NCI-H187 (cell line): ENCODE data around the gene SH3BP5L.

Source experiments
- DNase-seq, 2 experiments: peaks; one replicate each; lab custom pipeline; 2025; lab: John Stamatoyannopoulos, UW

Gene SH3BP5L

GRCh38 chr1:248828845-248829244 is 3.1 kb upstream of the SH3BP5L start:
- no peak for DNase-seq

GRCh38 chr1:248825573-248825908 is 174 bp downstream of the SH3BP5L start:
- no peak for DNase-seq

- no peak for DNase-seq
Observed at GRCh38 chr1:248825136-248825535, 579 bp downstream of the SH3BP5L start.

- DNase-seq = no peak
Observed at GRCh38 chr1:248824701-248825100, 1.0 kb downstream of the SH3BP5L start.

GRCh38 chr1:248824301-248824700 is 1.4 kb downstream of the SH3BP5L start:
- DNase-seq = no peak

GRCh38 chr1:248823517-248824001 is 2.2 kb downstream of the SH3BP5L start:
- DNase-seq = no peak

- DNase-seq = no peak
Observed at GRCh38 chr1:248822148-248823032, 3.3 kb downstream of the SH3BP5L start.

DNA sequence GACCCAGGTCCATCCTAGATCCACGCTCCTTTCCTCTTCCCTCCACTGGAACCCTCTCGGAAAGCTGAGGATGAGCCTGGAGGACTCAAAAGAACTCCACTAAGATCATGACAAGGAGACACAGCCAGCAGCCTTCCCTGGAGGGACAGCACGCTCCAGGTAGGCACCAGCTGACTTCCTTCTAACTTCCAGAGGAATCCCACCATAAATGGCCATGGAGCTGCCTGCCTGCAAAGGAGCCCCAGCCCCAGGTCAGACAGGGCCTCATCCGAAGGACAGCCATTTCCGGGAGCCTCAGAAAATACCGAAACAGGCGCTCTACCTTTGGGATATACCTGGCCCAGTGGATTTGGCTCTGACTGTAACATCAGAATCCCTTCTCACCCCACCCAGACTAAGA is 4.1 kb downstream of the SH3BP5L start:
- no peak for DNase-seq

DNA sequence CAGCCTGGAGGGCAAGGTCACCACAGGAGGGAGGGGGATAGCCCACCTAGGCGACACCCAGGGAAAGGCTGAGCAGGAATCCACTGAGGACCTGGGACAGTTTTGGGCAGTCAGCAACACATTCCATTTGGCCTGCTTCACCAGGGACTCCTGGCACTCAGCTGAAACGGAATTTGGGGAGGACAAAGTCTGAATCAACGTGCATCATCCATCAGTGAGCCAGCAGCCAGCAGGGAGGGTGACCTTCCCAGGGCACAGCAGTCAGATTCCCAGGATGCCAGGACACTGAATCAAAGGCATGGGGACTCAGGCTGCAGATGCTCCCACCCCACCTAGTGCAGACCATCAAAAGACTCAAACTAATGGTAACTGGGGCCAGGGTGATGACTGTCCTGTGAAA is 4.6 kb downstream of the SH3BP5L start:
- no peak for DNase-seq

GRCh38 chr1:248820041-248820585 is 5.6 kb downstream of the SH3BP5L start:
- DNase-seq = no peak

GRCh38 chr1:248818505-248819374 is 7.0 kb downstream of the SH3BP5L start:
- DNase-seq = no peak

DNA sequence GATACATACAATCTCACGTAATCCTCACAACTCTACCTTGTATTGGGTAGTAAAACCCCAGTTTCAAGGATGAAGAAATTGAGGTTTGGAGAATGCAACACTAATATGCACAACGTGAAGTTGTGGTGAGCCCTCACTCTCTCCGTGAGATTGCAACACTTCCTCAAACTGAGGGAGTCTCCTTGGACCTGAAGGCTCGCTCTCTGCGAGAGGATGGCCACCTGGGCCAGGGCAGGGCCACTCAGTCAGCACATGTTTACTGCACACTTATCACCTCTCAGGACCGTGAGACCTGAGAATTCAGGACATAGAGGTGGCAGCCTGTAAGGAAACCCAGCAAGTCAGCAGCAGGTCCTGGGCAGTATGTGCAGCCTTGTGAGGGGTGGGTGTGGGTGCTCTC is 8.7 kb downstream of the SH3BP5L start:
- no peak for DNase-seq

DNA sequence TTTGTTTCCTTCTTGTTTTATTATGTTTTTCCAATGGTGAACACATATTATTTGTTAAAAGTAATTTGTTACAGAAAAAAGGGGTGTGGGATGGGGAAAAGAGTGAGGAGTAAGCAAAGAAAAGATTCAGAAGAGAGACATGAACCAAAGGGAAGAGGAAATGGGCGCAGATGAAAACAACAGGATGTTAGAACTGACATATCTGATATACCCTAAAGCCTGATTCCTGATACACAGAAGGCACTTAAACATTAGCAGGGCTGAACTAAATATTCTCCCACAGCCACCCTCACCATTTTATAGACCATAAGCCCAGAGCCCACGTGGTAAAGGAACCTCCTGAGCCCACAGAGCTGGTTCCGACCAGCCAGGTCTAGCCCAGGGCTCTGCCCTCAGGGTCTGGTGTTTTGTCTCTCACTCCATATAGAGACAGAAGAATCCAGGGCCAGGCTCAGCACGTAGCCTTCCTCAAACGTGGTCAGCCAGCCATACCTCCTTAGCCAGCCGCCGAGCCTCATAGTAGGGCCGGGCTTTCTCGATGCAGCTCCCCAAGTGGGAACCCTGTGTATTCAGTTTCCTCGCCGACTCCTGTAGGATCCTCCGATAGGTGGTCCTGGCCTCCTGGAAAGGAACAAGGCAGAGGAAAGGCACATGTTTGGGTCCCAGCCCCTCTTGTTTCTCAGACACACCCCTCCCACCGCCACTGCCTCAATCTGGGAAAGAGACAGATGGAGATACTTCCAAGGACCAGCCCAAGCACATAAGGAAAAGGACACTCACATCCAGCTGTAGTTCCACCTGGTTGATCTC is 9.5 kb downstream of the SH3BP5L start:
- DNase-seq = no peak

GRCh38 chr1:248815407-248816034 is 10.2 kb downstream of the SH3BP5L start:
- DNase-seq = no peak

- no peak for DNase-seq
Observed at GRCh38 chr1:248814351-248814750, 11.4 kb downstream of the SH3BP5L start.

DNA sequence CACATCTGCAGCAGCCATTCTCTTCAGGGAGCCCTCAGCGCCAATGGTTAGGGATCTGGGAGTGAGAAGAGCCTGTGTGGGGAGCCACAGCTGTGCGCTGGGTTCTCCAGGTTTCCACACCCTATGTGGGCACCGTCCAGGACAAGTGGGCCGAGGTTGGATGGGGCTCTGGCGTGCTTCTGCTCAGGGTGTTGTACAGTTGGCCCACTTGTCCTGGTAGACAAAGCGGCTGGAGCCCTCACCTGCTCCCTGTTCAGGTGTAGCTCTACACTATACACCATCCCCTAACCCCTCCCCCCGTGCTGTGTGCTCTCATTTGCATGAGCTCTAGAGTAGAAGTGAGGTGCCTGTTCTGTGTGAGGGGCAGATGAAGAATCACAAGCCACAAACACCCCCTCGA is 12.2 kb downstream of the SH3BP5L start:
- DNase-seq = no peak

DNA sequence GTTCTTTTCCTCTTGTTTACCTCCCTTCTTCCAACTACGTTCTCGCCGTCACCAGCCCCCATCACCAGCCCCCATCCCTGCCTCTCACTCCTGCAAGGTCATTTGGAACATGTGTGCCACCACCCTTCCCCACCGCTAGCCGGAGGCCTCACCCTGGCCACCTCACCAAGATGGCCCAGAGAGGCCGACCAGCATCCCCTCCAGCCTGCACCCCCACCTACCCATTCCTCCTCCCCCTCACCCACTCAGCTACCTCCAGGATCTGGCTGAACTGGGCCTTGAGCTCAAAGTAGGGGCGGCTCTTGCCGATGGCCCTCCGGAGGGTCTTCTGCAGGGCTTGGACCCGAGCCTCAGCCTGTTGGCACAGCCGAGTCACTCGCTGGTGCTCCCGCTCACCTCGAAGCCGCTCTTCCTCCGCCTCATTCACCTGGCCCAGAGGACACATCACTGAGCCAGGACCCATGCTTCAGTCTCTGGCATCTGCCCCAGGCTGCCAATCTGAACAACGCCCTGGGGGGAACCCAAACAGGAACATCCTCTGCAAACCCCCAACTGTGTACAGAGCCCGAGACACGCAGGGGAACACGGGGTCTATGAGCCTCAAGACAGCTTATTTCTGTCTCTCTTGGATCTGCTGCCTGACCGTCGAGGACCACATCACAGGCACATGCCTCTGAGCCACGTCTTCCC is 12.8 kb downstream of the SH3BP5L start:
- no peak for DNase-seq

DNA sequence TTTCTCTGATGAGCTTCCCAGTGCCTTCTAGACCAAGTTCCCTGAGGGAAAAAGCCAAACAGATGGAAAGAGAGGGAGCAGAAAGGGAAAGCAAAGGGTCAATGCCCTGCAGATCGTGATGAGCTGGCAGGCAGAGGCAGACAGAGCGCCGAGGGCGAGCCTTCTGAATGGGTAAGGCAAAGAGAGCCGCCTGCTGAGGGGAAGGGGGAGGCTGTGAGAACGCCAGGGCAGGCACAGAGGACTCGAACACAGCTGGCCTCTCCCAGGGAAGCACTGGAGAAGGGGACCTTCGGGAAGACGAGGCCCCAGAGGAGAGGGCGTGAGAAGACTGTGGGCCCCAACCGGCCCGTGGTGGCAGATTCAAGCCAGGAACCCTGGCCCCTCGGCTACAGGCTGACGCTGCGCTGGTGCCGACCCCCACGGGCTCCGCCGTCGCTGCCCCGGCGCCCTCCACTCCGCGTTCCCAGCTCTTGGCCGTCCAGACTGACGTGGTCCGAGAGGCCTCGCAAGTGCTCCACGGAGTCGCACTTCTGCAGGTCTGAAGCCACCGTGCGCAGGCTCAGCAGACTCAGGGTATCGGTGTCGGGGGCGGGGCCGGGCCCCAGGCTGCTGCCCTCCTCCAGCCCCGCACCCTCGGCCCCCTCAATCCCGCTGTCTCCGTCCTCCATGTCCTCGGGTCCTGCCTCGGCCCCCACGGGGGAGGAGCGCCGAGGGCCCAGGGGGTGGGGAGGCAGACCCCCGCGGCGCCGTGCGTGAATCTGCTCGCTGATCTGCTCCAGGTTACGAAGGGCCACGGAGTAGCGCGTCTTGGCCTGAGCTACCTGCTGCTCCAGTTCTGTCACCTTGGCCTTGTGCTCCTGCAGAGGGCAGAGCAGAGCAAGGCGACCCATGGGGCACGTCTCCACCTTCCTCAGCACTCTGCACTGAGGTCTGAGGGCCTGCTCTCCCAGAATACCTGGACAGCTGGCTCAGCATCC is 13.9 kb downstream of the SH3BP5L start:
- no peak for DNase-seq

DNA sequence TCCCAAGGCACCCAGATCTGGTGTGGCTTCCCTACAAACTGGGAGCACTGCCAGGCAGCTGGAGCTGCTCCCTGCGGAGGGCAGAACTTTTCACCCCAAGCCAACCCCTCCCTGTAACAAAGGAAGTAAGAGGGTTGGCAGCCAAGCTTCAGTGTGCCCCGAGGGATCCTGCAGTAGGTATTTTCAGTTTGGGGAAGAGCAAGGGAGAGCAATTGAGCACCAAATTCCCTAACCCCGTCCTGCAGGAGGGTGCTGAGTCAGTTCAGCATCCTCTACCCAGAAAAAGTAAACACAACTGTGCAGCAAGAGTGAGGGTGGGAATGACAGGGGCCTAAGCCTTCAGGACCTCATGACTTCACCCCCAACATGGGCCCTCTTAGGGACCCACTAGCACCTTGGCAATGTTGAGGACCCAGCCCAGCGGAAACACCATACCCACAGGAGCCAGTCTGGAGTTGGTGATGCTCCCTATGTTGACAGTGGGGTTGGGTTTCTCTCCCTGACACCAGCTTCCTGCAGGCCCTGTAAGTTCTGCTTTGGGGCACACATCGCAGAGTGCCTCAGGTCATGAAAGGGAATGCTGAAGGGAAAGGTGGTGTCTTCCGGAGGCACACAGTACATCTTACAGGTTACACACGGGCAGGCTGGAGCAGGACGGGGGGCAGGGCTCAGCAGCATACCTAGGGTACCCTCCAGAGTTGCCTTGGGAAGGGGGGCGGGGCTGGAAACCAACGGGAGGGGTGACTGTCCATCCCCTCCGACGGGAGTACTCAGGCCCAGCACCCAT is 14.8 kb downstream of the SH3BP5L start:
- DNase-seq = no peak
